HAP-1 (cell line): Measurements from ENCODE around the gene KCNK1.

ENCODE experiments used
- DNase-seq, 2 experiments: peaks; one replicate each; pipeline ENCODE4 v3.0.0-alpha.2; 2016 to 2020; ENCODE audit warnings: low spot score in 2 of 2
- H3K27me3 ChIP-seq: fragments of 250-450 bp; sonication (Bioruptor Pico); 2 replicates; pipeline ENCODE4 v1.5.1; 2020; ENCODE audit warnings: low read depth, mild to moderate bottlenecking, moderate library complexity
- H3K36me3 ChIP-seq: fragments of 250-450 bp; sonication (Bioruptor Pico); replicated peaks from 2 replicates; pipeline ENCODE4 v1.5.1; 2020; ENCODE audit warnings: mild to moderate bottlenecking
- H3K4me1 ChIP-seq: fragments of 250-450 bp; sonication (Bioruptor Pico); 2 replicates; pipeline ENCODE4 v1.5.1; 2020; ENCODE audit warnings: mild to moderate bottlenecking
- H3K4me3 ChIP-seq: fragments of 250-450 bp; sonication (Bioruptor Pico); 2 replicates; pipeline ENCODE4 v1.5.1; 2020; ENCODE audit warnings: mild to moderate bottlenecking, moderate library complexity
- H3K9me3 ChIP-seq: fragments of 250-450 bp; sonication (Bioruptor Pico); 2 replicates; pipeline ENCODE4 v1.5.1; 2020; ENCODE audit warnings: mild to moderate bottlenecking, moderate library complexity
- in situ Hi-C: fragments of 300-500 bp; cut with MboI; formaldehyde crosslinking; loops from 3 replicates; pipeline ENCODE4 v1.14.3; 2020; ENCODE audit warnings: low sequenced_read_pairs, inconsistent platforms, mixed read lengths

The KCNK1 gene

DNA sequence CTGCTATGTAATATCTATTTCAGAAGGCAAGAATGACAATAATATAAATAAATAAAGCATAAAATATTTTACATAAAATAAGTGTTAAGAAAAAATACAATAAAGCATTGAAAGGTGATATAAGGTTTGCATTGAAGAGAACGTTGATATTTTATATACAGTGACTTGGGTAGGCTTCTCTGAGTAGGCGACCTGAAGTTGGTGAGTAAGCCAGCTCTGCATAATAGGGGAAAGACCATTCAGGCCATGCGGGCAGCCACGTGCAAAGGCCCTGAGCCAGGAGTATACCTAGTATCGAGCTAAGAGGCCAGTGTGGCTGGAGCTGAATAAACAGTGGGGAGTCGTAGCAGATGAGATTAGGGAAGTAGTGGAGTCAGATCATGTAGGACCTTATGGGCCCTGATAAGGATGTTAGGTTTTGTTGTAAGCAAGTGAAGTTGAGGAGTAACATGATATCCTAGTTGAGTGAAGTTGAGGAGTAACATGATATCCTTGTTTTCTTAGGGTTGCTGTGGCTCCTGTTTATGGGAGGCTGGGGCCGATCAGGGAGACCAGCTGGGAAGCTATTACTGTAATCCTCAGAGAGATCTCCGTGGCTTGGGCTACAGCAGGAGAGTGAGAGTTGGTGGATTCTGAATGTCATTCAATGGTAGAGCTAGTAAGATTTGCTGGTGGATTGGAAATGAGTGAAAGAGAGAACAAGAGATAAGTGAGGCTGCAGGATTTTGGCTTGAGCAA is 22.0 kb downstream of the KCNK1 start:
- H3K36me3 ChIP-seq: no peaks in the 10 kb centered on the region

DNA sequence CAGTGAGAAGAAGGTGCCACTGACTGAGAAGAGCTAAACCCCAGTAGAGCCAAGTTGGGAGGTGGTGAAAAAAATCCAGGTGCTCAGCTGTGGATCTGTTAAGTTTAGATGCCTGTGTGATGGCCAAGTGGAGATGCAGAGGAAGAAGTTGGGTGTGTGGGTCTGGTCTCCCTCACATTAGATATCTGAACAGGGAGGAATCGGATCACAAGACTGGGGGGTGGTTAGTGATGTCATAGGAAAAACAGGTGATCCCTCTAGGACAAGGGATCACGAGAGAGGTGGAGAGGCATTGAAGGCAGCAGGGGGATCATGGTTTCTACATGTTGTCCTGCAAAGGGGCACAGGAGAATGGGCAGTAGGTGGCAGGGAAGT is 22.6 kb downstream of the KCNK1 start:
- no peak for DNase-seq
- H3K4me1 ChIP-seq: no peaks in the 10 kb centered on the region
- no peaks in the 10 kb centered on the region for H3K36me3 ChIP-seq
- in situ Hi-C loops: no loop called here
- no peak overlapping the region for H3K4me3 ChIP-seq
- no peaks in the 10 kb centered on the region for H3K9me3 ChIP-seq
- H3K27me3 ChIP-seq: no peaks in the 10 kb centered on the region

More for the DNA sequence above, 22.0 kb downstream of the KCNK1 start:
- no peaks in the 10 kb centered on the region for H3K27me3 ChIP-seq
- no peak for DNase-seq
- H3K9me3 ChIP-seq: no peaks in the 10 kb centered on the region
- no peaks in the 10 kb centered on the region for H3K4me1 ChIP-seq
- in situ Hi-C loops: no loop called here
- no peak overlapping the region for H3K4me3 ChIP-seq

DNA sequence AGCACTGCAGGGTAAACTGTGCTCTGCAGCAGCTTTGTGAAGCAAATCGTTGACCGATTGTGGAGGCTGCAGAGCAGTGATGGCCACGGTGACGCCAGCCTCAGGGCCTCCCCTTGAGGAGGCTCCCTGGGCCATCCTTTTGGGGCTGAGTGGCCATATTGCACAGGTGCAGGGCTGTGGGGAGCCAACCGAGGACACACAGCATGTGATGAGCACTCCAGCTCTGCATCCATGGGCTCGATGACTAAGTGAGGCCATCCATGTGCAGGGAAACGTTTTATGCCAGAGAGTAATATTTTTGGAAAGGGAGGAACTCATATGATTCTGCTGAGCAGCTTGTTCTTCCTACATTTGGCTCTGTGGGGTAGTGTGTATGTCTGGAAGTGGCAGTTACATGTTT is 24.6 kb downstream of the KCNK1 start:
- H3K4me1 ChIP-seq: no peaks in the 10 kb centered on the region
- no peak overlapping the region for H3K4me3 ChIP-seq
- no peaks in the 10 kb centered on the region for H3K36me3 ChIP-seq
- H3K27me3 ChIP-seq: no peaks in the 10 kb centered on the region
- DNase-seq: no peak
- H3K9me3 ChIP-seq: no peaks in the 10 kb centered on the region
- in situ Hi-C loops: no loop called here

DNA sequence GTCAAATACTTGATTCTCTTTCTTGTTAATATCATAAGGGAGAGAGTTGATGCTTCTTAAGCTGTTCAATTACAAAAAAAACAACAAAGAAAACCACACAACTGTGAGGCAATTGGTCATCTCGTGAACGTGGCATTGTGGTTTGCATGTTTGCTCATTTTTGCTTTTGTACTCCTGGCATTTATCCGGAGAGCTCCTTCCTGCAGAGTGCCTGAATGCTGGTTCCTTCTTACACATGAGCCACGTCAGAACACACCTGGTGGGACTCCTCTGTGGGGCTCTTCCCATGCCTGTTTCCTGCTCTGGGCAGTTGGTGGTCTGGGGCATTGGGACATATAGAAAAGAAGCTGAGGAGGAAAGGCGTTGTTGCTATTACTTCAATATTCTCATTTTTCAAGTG is 25.7 kb downstream of the KCNK1 start:
- H3K4me3 ChIP-seq: no peak overlapping the region
- no peaks in the 10 kb centered on the region for H3K27me3 ChIP-seq
- in situ Hi-C loops: no loop called here
- no peaks in the 10 kb centered on the region for H3K9me3 ChIP-seq
- no peaks in the 10 kb centered on the region for H3K36me3 ChIP-seq
- no peak for DNase-seq
- H3K4me1 ChIP-seq: no peaks in the 10 kb centered on the region

DNA sequence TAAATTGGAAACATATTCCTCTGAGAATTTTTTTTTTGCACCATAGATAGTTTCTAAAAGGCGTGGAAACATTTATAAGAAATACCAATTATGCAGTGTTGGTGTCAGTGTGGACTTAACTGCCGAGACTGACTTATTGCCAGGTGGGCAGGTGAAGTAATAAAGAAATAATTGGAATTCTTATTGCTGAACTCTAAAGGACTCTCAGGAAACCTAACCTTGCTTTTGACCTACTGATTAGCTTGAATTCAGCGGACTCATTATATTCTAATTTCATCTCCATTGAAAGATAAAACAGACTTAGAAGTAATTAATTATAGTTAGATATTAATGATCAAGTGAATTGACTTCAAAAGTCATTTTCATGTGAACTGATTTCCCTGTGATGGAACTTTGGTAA is 26.3 kb downstream of the KCNK1 start:
- Histone ChIP-seq H3K4me1 (no peaks in the 10 kb centered on the region), H3K9me3 (no peaks in the 10 kb centered on the region), H3K27me3 (no peaks in the 10 kb centered on the region), H3K36me3 (no peaks in the 10 kb centered on the region), H3K4me3 (no peak overlapping the region)
- in situ Hi-C loops: no loop called here
- no peak for DNase-seq

GRCh38 chr1:233641029-233641428 is 27.1 kb downstream of the KCNK1 start:
- no peaks in the 10 kb centered on the region for H3K27me3 ChIP-seq
- no peaks in the 10 kb centered on the region for H3K36me3 ChIP-seq
- H3K4me3 ChIP-seq: no peak overlapping the region
- DNase-seq: no peak
- no peaks in the 10 kb centered on the region for H3K9me3 ChIP-seq
- H3K4me1 ChIP-seq: no peaks in the 10 kb centered on the region
- in situ Hi-C loops: no loop called here

GRCh38 chr1:233647073-233647472 is 33.2 kb downstream of the KCNK1 start:
- H3K27me3 ChIP-seq: no peaks in the 10 kb centered on the region
- H3K4me1 ChIP-seq: no peaks in the 10 kb centered on the region
- in situ Hi-C loops: no loop called here
- no peaks in the 10 kb centered on the region for H3K36me3 ChIP-seq
- DNase-seq: no peak
- H3K9me3 ChIP-seq: no peaks in the 10 kb centered on the region
- no peak overlapping the region for H3K4me3 ChIP-seq

DNA sequence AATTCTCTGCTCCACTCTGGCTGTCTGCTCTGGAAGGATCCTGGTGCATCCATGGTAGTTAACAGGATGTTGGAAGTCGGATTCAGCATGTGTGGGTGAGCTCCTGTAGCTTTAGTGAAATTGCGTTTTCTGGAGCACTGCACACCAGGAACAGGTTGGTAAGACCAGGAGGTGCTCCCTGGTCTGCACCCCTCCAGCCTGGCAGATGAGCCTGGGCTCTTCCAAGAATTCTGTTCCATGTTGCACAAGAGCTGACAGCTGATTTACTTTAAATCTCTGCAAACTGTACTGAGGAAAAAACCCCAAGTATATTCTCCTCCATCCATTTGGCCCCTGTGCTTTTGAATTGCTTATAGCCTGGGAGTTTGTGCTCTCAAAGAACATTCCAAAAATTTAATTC is 33.7 kb downstream of the KCNK1 start:
- Histone ChIP-seq H3K36me3 (no peaks in the 10 kb centered on the region), H3K9me3 (no peaks in the 10 kb centered on the region), H3K27me3 (no peaks in the 10 kb centered on the region), H3K4me1 (no peaks in the 10 kb centered on the region), H3K4me3 (no peak overlapping the region)
- no peak for DNase-seq
- in situ Hi-C loops: no loop called here

DNA sequence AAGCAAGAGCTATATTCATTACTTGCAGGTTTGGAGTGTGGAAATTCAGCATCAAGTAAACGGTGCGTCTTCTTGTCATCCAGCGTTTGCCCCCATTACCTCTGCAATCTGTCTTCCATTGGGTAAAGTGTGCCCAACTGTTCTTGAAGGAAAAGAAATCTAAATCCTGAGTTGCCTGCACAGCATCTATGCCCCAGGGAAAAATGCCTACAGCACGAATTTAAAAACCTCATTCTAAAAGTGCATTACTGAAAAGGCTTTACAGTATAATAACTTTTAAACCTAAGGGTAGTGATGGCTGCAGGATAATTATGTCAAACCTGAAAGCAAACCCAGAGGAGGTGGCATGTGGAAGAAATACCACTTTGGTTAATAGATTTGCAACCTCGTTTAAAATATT is 37.2 kb downstream of the KCNK1 start:
- Histone ChIP-seq H3K36me3 (no peaks in the 10 kb centered on the region), H3K27me3 (no peaks in the 10 kb centered on the region), H3K9me3 (no peaks in the 10 kb centered on the region), H3K4me3 (no peak overlapping the region), H3K4me1 (no peaks in the 10 kb centered on the region; the same call in none of the 2 replicates)
- in situ Hi-C loops: no loop called here
- no peak for DNase-seq

DNA sequence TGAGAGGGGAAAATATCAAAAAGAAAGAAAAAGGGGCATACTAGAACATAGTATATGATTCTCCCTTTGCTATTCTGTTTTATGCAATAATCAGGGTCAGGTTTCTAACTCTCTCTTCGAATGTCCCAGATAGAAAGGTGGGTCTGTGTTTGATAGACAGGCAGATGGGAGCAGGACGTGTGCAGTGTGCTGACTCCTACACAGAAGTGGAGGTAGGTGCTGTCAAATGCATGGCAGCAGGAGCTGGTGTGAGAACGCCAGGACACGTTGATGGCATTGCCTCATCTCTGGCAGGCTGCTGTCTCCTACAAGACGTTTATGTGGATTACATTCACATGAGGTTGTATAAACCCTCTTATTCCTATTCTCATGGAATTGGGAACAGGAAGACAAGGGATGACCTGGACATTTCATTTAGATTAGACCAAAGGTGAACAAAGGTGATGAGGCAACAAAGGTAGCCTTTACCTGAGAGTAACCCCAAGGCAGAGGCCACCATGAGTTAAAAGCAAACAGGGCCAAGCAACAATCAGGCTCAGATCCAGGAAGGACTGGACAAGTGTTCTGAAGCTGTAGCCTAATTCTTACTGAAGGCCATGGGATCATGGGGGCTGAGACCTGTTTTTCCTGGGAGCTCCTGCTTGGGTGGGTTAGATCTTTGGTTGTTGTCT is 37.8 kb downstream of the KCNK1 start:
- no peak for DNase-seq

DNA sequence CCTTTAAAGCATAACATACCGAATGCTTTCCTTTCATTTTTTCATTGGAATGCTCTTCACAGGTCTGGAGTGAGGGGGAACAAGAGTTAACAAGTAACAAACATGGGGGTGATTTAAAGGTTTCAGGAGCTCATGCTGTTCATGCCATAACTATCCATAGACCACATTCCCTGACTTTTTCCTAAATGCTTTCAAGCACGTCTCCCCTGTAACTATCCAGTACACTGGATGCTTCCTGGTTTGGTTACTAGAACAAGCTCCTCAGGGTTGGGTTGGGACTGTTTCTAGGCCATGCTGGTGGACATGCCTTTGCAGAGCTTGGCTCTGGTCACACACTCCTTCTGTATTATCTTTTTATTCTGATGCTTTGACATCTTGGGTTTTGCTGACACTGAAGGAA is 38.6 kb downstream of the KCNK1 start:
- Histone ChIP-seq H3K9me3 (no peaks in the 10 kb centered on the region), H3K27me3 (no peaks in the 10 kb centered on the region), H3K4me3 (no peak overlapping the region), H3K4me1 (no peaks in the 10 kb centered on the region; the same call in none of the 2 replicates), H3K36me3 (no peaks in the 10 kb centered on the region)
- in situ Hi-C loops: no loop called here
- no peak for DNase-seq

More for the DNA sequence above, 37.8 kb downstream of the KCNK1 start:
- Histone ChIP-seq H3K4me1 (no peaks in the 10 kb centered on the region; the same call in none of the 2 replicates), H3K27me3 (no peaks in the 10 kb centered on the region), H3K4me3 (no peak overlapping the region), H3K9me3 (no peaks in the 10 kb centered on the region), H3K36me3 (no peaks in the 10 kb centered on the region)
- in situ Hi-C loops: no loop called here

- Histone ChIP-seq H3K4me3 (no peak overlapping the region), H3K4me1 (no peaks in the 10 kb centered on the region; the same call in none of the 2 replicates), H3K9me3 (no peaks in the 10 kb centered on the region), H3K36me3 (no peaks in the 10 kb centered on the region), H3K27me3 (no peaks in the 10 kb centered on the region)
- DNase-seq: peak in 1 of 2 experiments; percentile 11
- in situ Hi-C loops: no loop called here
Observed at GRCh38 chr1:233654658-233655280, 40.9 kb downstream of the KCNK1 start.

DNA sequence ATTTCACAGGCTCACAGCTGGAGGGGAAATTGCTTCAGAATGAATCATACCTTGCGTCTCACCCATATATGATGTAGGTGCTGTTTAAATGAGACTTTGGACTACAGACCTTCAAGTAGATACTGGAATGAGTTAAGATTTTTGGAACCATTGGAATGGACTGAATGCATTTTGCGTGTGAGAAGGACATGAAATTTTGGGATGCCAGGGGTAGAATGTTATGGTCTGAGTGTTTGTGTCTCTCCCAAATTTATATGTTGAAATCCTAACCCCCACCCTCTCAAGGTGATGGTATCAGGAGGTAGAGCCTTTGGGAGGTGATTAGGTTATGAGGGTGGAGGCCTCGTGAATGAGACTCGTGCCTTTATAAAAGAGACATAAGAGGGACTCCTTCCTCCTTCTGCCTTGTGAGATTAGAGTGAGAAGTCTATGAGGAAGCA is 41.4 kb downstream of the KCNK1 start:
- in situ Hi-C loops: no loop called here
- DNase-seq: peak in 1 of 2 experiments; percentile 11
- no peaks in the 10 kb centered on the region; the same call in none of the 2 replicates for H3K4me1 ChIP-seq

DNA sequence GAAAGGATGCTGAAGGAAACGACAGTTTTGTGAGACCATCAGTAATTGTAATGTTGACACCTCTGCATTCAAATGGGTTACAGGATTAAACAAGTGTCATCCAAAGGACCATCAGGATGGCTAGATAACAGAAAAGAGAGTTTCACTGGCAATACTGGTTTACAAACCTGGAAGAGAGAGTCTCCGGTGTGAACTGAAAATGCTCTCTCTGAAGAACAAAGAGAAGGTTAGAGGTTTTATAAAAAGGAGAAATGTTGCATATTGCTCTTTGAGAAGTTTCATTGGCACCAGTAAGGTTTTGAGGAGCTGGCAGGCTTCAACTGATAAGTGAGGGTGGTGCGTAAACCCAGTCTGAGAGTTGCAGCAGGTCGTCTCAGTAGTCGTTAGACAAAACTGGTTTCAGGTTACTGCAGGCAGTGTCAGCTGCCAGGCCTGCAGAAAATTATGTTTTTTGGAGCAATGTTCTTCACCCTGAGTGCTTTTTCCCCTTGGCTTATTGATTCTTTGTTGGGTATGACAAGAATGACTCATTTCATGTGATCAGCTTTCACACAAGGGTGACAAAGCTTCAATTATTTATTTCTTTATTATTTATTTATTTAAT is 42.2 kb downstream of the KCNK1 start:
- no peaks in the 10 kb centered on the region for H3K27me3 ChIP-seq
- DNase-seq: no peak
- in situ Hi-C loops: no loop called here
- no peaks in the 10 kb centered on the region; the same call in none of the 2 replicates for H3K4me1 ChIP-seq
- H3K36me3 ChIP-seq: no peaks in the 10 kb centered on the region
- no peak overlapping the region for H3K4me3 ChIP-seq
- H3K9me3 ChIP-seq: no peaks in the 10 kb centered on the region

More for the DNA sequence above, 41.4 kb downstream of the KCNK1 start:
- no peak overlapping the region for H3K4me3 ChIP-seq
- no peaks in the 10 kb centered on the region for H3K36me3 ChIP-seq
- H3K9me3 ChIP-seq: no peaks in the 10 kb centered on the region
- H3K27me3 ChIP-seq: no peaks in the 10 kb centered on the region
